Measurements from ENCODE around the gene LMOD1.
"Not testable (repeated sequence)": the region's sequence is repeated elsewhere in the genome, so short reads cannot be mapped to it uniquely, and the experiment has no call there.

Gene LMOD1

DNA sequence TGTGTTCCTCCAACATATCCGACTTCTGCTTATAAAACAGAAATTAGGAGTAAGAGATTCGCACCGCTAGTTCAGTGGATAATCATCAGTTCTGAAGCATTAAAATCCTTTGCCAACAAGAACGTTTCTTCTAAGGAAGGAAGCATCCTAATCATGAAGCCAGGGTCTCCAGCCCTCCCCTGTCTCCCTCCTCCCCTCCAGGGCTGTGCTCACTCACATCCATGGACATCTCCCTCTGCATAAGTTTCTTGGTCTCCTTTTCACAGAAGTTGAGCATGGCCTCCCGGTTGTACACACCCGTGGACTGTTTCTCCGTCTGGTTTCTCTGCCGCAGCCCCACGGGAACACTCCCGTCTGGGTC, 505 bp downstream of the LMOD1 start:
- DNase-seq, result no peak

DNA sequence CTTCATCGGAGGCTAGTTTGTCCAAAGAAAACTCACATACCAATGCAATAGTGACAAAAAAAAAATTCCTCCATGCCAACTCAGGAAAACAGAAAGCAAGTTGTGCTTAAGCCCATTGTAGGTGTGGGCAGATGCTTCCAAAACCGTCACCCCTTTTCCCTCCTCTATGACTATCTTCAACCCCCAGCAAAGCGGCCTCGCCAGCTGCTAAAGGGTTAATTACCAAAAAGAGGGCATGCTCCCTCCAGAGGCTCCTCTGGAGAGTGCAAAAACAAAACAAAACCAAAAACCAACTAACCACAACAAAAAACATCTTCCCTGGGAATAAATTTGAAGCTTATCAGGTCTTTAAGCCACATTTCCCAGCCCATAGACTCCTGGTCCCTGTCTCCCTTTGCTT, 1.2 kb downstream of the LMOD1 start:
- no peak for DNase-seq

DNA sequence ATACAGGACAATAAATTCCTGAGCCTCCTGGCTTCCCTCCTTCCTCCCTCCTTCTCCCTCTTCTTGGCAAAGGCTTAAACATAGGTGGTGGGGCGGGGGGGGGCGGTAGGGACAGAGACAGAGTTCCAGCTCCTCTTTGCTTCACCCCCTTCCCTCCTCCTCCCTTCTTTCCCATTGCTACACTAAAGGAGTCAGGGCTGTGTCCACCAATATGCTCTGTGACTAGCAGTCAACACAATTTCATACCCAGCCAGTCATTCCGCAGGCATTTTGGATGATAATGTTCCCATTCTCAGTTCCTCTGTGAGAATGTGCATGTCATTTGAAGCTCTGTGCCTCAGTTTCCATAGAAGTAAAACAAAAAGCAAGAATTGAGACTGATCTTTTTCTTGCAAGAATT, 1.7 kb downstream of the LMOD1 start:
- no peak for DNase-seq

DNA sequence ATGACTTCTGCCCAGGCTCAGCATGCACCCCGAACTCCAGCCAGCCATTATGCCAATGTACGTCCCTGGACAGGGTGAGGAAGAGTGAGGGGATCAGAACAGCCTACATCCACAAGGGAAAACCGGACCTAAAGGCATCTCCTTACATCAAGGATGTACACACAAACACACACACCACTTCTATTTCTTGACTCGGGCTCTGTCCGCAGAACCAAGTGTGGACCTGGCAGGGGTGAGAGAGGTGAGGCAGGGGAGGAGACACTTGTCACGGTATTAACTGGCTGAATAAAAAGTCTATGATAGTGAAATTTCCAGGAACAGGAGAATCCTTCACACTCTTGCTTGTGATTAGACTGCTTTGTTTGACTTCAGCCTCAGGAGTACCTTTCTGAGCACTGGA, 2.3 kb downstream of the LMOD1 start:
- DNase-seq, result no peak

DNA sequence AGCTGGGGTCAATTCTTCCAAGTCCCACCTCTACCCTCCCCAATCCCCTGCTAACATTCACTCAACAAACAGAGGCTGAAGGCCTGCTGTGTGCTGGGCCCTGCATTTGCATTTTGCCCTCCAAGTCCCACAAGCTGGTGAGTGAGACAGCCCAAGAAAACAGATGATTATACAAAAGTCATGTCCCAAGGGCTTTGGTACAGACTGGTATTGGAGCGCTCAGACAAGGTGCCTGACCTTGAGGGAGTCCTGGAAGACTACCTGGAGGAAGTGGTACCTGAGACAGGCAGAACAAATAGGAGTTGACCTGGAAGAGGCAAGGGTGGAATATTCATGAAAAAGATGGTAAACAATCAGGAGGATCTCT, 4.2 kb downstream of the LMOD1 start:
- DNase-seq, result no peak

DNA sequence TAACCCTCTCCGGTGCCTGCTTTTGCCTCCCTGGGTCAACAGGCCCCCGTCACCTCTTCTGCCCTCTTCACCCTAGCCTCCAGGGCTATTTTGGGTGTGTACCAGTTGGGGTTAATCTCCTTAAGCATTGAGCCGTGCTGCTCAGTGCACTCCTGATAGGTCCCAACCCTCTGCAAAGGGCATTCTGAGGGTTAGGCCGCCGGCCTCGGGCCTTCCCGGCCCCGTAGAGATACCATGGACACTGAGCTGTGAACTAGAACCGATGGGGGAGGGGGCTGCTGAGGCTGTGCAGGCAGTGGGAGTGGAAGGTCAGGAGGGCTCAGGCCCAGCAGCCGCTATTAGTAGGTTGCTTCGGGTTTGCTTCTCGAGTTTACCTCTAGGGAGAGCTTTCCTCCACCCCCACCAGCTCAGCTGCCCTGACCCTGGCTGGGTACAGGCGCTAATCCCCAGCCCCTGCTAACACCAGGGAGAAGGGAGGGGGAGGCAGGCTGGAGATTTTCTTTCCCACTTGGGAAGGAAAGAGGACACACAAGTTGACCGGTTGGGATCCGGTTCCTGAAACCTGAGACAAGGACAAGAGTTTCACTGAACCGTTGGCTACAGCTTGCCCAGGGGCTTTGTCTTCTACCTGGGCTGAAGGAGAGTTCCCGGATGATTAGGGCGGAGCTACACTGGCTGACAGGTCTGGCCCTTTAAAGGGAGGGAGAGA, 4.8 kb downstream of the LMOD1 start:
- DNase-seq, result no peak

DNA sequence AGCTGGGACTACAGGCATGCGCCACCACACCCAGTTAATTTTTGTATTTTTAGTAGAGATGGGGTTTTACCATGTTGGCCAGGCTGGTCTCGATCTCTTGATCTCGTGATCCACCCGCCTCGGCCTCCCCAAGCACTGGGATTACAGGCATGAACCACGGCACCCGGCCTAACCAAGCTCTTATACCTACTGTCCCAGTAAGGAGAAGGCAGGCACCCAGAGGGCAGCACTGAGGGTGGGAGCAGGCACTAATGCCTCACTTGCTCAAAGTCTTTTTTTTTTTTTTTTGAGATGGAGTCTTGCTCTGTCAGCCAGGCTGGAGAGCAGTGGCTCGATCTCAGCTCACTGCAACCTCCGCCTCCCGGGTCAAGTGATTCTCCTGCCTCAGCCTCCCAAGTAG, 6.0 kb downstream of the LMOD1 start:
- not testable (repeated sequence) for DNase-seq

DNA sequence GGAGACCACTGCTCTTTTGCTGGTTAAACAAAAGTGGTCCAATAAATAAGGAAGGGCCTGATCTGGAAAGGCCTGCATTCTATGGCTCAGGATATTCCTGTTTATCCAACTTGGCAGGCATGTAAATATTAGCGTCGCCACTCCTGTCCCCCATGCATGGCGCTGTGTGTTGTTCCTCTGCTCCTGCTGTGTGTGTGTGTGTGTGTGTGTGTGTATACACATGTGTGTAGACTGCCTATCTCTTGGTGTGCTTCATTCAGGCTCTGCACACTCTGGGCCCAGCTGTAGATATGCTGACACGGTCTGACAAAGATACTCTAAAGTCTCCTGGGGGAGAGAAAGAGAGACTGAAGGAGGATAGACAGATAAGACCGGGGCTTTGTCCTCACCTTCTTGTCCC, 6.8 kb downstream of the LMOD1 start:
- no peak for DNase-seq

DNA sequence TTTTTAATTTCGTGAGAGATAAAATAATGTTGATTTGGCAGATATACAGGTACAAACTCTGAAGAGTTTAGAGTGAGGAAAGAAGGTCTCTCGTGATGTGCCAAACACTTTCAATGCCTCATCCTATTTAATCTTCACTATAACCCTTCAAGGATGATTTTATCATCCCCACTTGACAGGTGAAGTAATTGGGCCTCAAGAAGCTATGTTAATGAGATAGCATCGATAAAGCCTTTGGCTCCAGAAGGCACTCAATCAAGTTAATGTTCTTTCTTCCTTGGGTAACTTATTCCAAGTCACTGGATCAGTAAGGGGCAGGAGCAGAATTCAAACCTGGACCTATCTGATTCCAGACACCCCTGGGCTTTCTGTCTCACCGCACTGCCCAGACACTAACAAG, 7.2 kb downstream of the LMOD1 start:
- DNase-seq, result no peak

DNA sequence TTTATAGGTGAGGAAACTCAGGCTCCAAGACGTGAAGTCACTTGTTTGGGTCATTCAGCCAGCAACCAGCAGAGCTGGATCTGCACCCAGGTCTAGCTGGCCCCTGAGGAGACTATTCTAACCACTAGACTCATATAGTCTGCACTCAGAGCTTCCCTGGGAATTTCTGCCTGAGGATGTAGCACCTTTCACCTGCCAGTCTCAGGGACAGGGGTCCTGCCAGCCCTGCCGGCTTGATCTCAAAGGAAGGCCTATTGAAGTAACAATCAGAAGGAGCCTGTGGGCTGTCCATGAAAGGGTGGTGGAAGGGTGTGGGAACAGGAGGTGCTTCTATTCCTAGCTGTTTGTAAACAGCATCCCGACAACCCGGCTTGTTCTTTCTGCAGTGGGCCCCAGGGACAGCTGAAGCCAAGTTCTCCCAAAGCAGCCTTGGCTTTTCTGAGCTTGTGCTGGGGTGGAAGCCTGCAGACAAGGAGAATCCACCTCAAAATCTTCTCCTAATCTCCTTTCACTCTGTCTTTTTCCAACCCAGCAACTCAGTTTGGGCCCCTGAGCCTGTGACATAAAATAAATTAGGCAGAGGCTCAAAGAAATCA, 7.8 kb downstream of the LMOD1 start:
- no peak for DNase-seq

DNA sequence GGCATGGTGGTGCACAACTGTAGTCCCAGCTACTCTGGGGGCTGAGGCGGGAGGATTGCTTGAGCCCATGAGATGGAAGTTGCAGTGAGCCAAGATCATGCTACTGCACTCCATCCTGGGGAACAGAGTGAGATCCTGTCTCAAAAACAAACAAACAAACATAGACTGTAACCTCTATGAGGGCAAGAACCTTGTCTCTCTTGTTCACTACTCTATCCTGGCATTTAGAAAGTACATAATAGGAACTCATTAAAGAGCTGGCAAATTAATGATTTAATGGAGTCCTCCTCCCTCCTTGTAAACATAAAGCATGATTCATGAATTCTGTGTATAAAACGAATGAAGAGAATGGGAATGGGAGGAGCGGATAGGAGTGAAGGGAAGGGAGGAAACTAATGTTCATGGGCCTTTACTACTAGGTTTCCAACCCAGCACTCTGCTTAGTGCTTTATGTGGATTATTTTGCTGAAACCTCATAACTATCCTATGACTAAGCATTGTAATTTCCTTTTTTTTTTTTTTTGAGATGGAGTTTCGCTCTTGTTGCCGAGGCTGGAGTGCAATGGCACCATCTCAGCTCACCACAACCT, 8.6 kb downstream of the LMOD1 start:
- no peak for DNase-seq

DNA sequence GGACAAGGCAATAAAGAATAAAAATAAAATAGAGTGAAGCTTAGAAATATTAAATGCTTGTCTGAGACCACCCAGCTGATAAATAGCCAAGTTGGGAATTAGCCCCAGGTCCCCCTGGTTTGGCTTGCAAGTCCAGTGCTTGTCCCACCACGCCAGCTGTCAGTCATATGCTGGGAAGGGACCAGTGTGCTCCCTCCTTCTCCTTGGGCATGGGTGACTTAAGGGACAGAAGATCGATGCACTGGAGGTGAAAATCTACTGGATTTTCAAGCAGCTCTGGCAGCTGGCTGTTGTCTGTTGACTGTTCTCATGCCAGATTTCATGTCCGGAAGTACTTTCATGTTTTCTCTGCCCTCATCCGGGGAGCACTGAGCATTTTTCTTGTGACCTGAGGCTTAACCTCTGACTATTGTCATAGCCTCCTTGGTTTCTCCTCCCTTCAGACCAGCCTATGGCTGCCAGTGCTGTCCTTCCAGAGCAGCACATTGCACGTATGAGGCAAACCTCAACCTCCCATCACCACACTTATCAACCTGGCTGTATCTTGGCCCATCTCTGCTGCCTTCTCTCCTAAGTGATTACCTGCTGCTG, 12.4 kb downstream of the LMOD1 start:
- DNase-seq, result no peak

DNA sequence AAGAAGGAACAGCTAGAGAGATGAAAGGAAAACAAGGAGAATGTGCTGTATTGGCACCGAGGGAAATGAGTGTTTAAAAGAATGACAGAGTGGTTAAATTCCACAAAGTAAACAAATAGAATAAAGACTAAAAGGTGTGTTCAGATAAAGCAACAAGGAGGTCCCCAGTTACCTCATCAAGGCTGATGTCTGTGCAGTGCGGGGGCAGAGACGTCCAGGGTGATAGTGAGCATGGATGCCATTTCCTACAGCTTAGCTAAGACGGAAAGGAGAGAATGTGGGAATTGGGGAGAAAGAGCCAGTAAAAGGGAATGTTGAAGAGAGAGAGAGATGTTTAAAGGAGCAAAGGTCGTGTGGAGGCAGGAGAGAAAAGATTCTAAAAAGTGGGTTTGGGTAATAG, 15.5 kb downstream of the LMOD1 start:
- DNase-seq, result no peak

DNA sequence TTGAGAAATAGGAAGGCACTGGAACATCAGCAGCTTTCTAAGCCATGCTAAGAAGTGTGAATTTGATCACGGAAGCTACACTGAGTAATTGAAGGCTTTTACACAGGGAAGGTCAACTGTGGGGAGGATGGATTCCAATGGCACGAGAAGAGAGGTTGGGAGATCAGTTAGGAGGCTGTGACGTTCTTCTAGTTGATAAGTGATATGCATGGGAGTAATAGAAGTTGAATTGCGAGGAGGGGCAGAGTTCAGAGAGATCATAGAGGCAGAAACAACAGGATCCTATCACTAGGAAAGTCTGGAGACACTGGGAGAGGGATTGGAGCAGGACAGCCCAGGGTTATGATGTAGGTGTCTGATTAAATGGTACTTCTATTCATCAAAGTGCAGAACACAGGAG, 16.2 kb downstream of the LMOD1 start:
- no peak for DNase-seq

DNA sequence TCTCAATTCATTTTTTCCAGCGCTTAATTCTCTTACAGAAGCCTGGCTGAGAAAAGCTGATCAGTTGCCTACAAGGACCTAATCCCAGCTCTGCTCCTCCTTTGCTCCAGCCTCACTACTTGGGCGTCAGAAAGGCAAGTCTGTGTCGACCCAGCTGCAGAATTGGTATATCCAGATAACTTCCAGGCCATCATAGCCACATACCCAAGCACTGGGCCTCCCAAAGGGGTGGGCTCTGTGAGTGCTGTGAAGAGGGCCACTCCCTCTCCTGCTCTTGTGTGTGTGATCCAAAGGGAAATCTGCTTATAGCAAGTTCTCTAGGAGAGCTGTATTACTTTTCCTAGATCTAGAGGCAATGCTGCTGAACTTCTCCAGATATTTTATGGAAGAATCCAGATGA, 18.1 kb downstream of the LMOD1 start:
- DNase-seq, result no peak

DNA sequence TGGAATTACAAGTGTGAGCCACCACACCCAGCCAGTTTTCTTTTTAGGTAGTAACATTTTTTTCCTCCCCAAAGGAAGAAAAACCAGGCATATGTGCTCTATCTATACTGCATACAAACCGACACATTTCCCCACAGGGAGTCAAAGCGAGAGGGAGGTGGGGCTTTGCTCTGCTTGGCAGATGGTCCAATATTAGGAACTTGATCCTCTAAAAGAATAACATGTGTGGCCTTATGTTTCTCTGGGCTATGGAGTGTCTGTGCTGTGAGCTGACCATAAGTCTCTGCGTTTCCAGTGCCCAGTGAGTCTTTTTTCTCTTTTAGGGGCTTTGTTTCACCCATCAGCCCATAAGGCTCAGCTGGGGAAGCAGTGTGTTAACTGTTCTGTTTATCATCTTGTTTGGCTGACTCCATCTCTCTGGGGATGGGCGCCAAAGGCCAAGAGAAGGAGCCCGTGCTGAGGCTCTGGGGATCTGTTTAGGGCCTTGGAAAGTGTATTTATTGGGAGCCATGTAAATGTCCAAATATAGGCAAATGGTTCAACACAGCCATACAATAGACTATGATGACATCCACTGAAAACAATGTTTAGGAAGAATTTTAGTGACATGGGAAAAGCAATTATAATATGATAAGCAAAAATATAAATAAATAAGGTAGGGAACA, 20.2 kb downstream of the LMOD1 start:
- DNase-seq, result no peak

DNA sequence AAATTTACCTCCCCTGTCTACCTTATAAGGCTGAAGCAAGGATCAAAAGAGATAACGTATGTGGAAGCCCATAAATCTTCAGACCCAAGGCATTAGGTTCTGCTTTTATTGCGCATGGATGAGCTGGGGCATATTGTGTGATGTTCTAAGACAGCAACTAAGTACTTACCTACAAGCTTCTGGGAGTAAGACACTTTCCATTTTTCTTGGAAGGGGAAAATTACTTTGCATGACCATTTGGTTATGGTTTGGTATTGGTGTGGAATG, 21.1 kb downstream of the LMOD1 start:
- no peak for DNase-seq

DNA sequence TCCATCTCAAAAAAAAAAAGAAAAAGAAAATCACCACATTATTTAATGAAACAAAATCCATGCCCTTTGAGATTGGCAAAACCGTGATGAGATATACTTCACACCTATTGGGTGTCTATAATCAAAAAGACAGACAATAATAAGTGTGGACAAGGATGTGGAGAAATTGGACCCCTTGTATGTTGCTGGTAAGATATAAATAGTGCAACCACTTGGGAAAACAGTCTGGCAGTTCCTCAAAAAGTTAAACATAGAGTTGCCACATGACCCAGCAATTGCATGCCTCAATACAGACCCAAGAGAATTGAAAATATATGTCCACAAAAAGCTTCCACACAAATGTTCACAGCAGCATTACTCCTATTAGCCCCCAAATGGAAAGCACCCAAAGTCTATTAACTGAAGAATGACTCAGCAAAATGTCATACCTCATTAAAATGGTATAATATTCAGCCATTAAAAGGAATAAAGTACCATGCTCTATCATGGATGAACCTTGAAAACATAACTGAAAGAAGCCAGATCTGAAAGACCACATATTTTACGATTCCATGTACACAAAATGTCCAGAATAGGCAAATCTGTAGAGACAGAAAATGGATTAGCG, 24.3 kb downstream of the LMOD1 start:
- no peak for DNase-seq

DNA sequence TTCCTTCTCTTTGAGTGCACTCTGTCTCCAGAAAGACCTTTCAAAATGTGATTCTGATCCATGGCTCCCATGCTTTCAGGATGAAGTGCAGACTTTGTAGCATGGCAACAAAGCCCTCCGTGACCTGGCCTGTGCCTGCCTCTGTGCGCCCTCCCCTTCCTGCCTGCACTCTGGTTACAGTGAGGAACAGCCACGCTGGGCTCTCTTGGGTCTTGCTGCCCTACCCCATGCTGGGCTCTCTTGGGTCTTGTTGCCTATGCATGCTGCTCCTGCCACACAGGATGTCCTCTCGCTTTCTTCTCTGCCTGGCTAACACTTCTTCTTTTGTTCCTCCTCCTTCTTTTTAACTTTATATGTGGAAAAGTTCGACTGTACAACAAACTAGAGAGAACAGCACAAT, 28.0 kb downstream of the LMOD1 start:
- no peak for DNase-seq

DNA sequence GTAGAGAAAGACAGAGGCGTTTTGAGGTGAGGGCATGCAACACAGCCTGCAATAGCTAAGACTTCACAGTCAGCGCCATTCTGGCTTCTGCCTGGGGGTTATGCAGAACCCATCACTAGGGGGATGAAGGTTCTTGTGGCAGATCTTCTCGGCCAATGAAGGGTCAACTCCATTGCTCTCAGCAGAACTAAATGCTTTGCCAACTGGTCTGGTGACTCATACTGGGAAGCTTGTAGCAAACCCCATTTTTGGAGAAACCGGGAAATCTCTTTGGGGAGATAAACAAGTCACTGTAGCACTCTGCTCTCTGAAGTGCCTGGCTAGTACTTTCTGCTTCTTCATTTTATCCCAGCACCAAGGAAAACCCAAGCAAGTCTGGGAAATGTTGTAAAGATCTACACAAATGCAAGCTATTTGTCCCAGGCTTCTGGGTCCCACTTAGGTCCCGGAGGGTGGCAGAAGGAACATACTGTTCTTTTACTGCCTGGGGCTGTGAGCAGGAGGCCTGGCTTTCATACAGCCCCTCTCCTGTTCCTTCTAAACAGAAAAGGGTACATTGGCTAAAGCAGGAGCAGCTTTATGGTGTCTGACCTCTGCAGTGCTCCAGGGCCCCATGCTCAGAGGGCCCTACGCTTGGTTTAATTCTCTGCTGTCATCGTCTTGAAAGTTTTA, 28.9 kb downstream of the LMOD1 start:
- DNase-seq, result no peak

DNA sequence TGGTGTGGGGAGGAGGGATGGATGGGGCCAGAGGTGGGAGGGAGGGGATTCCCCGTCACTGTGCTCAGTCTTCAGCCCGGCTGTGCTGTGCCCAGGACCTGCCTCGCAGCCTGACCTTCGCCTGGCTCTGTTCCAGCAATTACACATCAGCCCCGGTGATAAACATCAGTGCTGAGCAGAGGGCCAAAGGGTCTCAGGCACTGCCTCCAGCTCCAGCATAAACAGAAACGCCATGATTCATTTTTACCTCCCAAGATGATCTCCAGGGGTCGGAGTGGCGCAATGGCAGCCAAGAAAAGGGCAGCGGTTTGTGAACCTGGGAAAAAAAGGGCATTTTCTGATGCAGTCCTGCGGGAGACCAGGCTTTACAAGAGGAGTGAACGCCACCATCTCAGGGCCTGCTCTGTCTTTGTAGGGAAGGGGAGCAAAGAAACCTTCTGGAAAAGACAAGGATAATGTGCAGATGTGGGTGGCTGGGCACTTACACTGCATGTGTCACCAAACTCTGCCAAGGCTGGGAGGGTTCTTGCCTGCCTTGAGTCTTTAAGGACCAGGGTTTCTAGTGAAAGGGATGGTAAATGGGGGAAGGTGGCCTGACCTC, 29.6 kb downstream of the LMOD1 start:
- peak; percentile 50 for DNase-seq

DNA sequence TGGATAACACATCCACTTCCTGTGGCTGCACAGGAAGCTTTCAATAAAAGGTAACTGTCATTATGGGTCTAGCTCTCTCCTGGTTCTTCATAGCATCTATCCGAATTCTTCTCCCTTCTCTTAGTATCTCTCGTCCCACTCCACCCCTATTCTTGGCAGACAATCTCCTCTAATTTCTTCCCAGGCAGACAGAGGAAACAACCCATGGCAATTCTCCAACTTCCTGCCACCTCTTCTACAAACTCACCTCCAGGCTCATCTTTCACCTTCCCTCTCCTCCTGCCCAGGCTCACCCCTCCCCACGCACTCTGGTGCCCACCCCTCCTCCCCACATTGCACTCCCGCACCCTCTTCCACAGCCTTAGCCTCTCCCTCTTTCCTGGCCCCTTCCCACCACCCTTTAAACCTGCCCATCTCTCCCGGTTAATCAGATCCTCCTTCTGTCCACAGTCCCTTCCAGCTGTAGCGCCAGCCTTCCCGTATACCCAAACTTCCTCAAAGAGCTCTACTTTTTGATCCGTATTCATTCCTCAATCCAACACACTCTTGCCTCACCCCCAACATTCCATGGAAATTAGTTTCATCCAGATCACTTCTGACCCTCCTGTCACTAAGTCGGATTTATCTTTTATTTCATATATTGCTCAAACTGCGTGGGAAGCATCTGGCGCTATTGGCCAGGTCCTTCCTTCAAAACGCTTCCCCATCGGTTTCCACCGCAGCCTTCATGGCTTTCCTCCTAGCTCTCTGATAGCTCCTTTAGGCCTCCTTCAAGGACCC, 31.7 kb downstream of the LMOD1 start:
- DNase-seq, result no peak
